DMS53 treated with DMSO at 0.1 percent for 48 hours (cell line): ENCODE results near the gene BRME1.
"Not testable (repeated sequence)": the region's sequence is repeated elsewhere in the genome, so short reads cannot be mapped to it uniquely, and the experiment has no call there.

ENCODE experiments used
- DNase-seq: peaks from one replicate; lab custom pipeline; 2025; ENCODE audit not compliant: unreplicated experiment; lab: John Stamatoyannopoulos, UW

BRME1 gene

DNA sequence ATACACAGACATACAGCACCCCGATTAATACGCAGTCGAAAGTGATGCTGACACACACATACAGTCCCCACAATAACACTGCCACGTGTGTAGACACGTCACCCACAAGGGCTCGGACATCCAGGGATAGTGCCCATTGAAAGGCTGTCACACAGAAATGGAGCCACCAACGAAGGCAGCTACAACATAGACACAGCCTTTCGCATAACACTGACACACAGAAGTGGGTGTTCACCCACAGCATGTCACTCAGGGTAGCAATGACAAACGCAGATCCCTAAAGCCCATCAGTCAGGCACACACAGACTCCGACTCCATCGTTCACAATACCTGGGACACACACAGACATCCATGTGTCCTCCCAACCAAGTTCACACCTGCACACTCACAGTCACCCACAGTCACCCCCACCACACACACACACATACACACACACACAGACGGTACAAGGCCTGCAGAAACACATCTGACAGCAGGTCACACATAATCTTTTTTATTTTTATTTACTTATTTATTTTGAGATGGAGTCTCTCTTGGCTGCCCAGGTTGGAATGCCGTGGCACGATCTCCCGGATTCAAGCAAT lies 39.4 kb downstream of the BRME1 start:
- DNase-seq = no peak

- DNase-seq = no peak
These were observed 40.1 kb downstream of the BRME1 start for GRCh38 chr19:13865571-13866462.

DNA sequence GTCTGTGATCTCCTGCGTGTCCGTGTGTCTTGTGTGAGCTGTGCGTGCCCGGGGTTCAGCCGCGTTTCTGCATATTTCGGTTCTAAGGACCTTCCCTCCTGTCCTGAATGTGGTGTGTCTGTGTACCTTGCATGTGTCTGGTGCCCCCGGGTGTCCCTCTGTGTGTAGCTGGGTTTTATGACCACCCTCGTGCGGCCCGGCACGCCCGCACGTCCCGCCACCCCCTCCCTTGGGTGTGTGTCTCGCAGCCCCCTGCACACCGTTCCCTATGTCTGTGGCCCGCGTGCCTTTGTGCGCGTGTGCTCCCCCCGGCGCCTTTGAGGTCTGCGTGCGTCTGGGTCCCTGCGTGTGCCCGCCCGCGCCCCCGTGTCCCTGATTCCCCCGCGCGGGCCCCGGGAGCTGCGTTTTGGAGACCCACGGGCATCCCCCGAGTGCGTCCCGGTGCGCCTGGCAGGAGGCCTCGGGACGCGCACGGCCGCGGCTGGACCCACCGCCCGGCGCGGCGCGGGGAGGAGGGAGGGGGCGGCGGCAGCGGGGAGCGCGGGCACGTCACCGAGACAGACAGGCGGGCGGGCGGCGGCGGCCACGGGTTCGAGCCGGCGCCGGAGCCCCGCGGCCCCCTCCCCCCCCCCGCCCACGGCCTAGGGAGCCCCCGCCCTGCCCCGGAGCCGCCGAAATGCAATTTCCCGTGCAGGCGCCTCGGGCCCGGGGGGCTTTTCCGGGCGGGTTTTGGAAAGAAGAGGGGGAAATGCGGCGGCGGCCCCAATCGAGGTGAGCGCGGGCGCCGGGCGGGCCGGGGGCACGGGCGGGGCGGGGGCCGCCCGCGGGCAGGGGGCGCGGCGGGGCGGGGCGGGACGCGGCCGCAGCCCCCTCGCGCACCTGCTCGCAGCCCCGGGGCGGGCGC lies 41.0 kb downstream of the BRME1 start:
- no peak for DNase-seq

GRCh38 chr19:13864046-13864666 lies 41.8 kb downstream of the BRME1 start:
- DNase-seq = no peak

- peak; percentile 62 for DNase-seq
These were observed 44.0 kb downstream of the BRME1 start for GRCh38 chr19:13861714-13862531.

GRCh38 chr19:13861392-13861713 lies 44.6 kb downstream of the BRME1 start:
- DNase-seq = no peak

DNA sequence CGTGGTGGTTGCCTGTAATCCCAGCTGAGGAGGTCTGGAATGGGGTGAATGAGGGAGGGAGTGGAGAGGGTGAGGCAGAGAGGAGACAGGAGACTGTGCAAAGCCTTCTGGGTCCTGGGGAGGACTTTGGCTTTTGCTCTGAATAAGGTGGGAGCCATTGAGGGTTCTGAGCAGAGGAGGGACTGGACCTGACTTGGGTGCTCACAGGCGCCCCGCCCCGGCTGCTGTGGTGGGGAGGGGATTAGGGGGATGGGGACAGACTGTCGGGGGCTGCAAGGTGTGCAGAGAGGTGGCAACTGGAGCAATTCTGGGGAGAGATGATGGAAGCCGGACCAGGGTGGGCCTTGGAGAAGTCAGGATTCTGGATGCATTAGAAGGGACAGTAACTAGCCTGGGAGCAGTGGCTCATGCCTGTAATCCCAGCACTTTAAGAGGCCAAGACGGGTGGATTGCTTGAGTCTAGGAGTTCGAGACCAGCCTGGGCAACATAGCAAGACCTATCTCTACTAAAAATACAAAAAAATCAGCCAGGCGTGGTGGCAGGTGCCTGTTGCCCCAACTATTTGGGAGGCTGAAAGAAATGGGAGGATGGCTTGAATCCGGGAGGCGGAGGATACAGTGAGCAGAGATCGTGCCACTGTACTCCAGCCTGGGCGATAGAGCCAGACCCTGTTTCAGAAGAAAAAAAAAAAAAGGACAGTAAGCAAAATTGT lies 45.1 kb downstream of the BRME1 start:
- no peak for DNase-seq

DNA sequence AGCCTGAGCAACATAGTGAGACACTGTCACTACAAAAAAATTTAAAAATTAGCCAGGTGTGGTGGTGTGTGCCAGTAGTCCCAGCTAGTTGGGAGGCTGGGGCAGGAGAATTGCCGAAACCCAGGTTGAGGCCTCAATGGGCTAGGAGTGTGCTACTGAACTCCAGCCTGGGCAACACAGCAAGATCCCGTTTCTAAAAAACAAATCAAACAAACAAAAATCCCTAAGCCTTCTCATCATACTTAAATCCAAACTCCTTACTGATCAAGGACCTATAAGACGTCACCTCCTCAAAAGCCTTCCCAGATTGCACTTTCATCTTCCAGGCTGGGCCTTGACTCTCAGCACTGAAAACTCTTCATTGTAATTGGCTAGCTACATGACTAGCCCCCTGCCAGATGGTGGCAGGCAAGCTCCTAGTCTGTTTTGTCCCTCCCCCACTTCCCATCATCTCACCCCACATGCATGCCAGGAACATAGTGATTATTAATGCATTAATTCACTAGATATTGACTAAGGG lies 46.5 kb downstream of the BRME1 start:
- DNase-seq = no peak

DNA sequence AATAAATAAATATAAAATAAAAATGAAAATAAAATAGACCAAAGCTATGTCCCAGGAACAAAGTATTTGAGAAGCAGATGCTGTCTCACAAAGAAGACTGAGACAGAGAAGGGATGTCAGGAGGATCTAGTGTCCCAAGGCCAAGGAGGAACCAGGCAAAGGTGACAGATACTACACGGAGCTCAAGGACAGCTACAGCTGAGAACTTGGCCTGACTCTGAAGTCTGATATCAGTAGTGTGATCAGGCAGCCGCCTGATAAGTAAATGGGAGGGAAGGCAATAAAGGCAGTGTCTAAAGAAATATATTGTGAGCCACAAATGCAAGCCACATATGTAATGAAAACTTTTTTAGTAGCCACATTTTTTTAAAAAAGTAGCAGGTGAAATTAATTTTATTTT lies 49.4 kb downstream of the BRME1 start:
- DNase-seq = no peak

GRCh38 chr19:13852171-13852707 lies 53.7 kb downstream of the BRME1 start:
- DNase-seq = not testable (repeated sequence)

DNA sequence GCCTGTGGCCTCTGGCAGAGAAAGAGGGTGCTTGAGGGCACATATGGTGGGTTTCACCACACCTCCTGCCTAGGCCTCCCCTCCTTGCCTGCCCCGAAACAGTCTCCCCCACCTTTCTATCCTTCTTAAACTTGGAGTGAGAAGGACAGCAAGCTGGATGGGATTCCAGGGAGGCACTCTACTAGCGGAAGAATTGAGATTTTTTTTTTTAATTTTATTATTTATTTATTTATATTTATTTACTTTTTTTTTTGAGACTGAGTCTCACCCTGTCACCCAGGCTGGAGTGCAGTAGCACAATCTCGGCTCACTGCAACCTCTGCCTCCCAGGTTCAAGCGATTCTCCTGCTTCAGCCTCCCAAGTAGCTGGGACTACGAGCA lies 54.2 kb downstream of the BRME1 start:
- DNase-seq = not testable (repeated sequence)

DNA sequence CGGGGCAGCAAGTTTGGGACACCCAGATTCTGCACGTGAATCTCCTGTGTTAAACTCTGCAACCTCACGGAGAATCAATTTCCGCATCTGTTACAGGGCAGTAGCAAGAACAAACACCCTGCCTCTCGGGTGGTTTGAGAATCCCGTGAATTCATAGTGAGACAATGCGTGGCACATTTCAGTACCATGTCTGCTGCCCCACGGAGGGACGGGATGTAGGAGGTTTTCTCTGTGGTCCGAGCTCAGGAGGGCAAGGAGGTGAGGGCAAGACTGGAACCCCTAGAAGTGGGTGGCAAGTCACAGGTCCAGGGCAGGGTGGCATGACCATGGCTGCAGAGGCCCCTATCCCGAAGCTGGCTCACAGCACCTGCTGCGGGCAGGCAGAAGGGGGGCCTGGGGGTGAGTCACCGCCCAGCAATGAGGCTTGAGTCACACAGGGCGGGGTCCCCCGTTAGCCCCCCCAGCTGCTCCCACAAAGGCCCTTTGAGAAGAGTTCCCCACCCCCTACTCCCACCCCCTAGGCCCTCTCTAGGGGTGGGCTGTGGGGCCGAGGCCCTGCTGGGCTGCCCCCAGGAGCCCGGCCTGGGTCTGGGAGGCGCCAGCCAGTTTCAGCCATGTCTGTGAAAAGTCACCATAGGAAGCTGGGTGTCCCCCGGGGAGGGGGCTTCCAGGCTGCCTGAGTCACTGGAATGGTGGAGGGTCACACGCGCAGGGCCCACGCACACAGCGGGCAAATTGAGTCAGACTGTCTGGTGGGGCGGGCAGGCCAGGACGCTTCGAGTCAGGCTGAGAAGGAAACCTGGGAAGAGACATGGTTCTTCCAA lies 54.8 kb downstream of the BRME1 start:
- DNase-seq = peak; percentile 21

GRCh38 chr19:13849991-13850909 lies 55.7 kb downstream of the BRME1 start:
- DNase-seq = peak; percentile 57

DNA sequence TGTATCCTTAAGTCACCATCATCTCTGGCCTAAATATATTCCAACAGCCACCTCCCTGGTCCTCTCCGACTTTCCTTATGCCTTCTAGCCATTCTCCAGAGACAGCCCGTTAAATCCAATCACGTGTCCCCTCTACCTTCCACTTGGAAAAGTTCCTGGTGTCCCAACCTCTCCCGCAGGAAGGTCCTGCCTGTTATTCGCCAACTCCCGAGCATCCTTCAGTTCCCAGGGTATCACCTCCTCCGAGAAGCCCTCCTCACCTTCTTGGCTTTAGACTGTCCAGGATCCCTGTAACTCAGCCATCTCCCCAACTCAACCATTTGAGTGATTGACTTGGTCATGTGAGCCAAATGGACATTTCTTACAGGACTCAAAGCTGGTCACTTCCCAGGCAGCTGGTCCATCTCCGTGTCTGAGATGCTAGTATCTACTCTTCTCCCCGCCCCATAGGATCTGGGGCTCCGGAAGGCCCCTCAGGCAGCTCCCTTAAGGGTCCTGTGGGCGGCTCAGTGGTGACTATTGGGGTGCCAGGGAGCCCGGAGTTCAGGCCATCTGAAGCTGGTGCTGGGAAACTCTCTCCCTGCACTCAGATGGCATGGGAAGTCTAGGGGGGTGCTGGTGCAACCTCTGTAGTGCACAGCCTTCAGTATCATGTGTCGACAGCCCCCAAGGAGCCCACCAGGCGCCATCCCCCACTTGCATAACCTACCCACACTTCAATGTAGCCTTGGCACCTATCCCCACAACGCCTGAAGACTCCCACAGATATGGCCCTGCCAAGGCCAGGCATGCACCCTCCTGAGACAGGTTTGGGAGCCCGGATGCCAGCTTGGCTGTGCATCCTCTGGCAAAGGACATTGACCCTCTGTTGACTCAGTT lies 56.9 kb downstream of the BRME1 start:
- DNase-seq = no peak

DNA sequence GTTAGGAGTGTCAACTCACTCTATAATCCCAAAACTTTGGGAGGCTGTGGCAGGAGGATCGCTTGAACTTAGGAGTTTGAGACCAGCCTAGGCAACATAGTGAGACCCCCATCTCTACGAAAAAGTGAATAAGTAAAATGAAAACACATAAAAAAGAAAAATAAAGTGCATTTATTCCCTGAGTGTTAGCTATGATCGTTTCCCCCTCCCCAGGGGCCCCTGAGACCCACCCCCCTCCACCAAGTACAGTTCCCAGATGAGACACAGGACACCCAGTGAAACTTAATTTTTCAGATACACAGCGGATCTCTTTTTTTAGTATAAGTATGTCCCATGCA lies 57.6 kb downstream of the BRME1 start:
- no peak for DNase-seq
